GM04503 (cell line): ENCODE data around the gene MYMX.

Experiments
- DNase-seq: peaks from one replicate; pipeline ENCODE4 v3.0.0-alpha.2; 2012; ENCODE audit warnings: low read depth

MYMX gene

GRCh38 chr6:44232676-44233566 is 16.2 kb downstream of the MYMX start:
- no peak for DNase-seq

GRCh38 chr6:44233567-44234100 is 16.9 kb downstream of the MYMX start:
- no peak for DNase-seq

GRCh38 chr6:44234101-44235025 is 17.6 kb downstream of the MYMX start:
- peak; percentile 38 for DNase-seq

GRCh38 chr6:44235269-44235668 is 18.5 kb downstream of the MYMX start:
- DNase-seq, result no peak

DNA sequence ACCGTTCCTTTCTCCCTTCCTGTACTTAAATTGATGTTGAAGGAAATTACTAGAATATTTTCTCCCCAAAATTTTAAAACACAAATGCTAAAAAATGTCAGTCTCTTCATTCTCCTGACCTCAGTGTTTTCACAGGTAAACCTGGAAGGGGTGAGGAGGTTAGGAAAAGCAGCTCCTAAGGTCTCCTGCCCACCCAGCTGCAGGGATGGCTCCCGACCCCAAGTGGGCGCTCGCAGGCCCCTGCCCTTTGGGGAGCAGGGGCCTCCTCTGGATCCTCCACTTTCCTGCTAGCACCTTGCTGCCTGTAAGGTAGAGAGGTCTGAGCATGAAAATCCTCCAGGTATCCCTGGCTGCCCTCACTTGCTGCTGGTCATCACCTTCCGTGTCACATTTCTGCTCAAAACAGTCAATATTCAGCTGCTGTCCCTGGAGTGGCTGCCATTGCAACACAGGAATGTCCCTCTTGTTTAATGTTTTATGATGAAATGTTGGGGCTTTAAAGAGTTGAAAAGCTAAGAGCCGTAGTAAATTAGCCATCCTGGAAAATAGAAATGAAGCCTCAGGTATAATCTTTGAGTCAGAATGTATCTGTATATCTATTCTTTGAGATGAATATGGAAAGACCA is 19.3 kb downstream of the MYMX start:
- no peak for DNase-seq

DNA sequence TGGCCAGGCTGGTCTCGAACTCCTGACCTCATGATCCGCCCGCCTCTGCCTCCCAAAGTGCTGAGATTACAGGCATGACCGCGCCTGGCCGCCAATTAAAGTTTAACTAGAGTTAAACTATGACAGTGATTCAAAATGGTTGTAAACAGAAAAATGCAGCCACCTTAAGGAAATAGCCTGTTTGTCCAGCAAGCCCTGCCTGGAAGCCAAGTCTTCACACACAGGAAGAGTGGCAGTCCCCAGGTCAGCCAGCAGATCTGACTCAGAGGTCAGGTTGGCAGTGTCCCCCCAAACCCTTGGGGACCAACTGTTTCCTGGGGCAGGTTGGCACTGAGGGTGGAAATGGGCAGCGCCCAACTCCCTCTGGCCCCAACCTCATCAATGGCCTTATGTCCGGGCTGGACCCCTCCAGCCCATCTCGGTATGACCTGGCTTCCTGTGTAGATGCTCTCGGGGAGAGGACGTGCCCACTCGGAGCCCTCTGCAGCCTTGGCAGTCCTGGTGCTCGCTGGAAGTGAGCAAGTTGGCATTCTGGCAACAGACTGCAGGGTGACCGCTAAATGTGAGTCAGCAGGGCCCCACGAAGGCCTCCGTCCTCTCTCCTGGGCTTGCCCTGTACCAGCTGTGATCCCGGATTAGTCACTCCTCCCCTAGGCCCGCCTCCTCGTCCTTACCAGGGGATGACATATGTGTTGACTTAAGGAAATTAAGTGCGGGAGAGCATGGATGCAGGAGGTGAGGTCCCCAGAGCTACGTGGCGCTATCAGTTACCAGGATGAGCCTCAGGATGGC is 20.5 kb downstream of the MYMX start:
- peak; percentile 87 for DNase-seq

- DNase-seq, result no peak
Observed at GRCh38 chr6:44237813-44238433, 21.2 kb downstream of the MYMX start.

GRCh38 chr6:44238687-44239350 is 22.1 kb downstream of the MYMX start:
- DNase-seq, result no peak

GRCh38 chr6:44243345-44243744 is 26.6 kb downstream of the MYMX start:
- no peak for DNase-seq

DNA sequence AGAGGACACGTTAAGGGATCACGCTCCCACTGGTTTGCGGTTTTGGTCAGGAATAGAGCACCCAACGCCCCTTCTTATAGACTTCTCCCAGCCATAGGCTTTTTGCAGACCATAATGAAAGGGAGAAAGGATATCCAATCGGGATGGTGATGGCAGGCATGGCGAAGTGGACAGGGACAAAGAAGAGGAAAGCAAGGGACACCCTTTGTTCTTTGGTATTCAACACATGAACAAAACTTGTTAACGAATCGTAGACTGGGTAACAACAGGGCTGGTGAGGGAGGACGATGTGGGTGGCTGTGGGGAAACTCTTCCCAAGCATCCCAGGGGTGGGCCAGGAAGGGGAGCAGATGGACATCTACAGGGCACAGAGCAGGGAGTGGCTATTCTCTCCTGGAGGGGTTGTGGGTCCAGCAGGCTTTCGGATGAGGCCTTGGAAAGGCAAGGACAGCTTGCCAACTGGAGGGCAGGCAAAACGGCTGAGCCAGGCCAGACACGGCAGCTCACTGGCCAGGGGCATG is 28.7 kb downstream of the MYMX start:
- no peak for DNase-seq

DNA sequence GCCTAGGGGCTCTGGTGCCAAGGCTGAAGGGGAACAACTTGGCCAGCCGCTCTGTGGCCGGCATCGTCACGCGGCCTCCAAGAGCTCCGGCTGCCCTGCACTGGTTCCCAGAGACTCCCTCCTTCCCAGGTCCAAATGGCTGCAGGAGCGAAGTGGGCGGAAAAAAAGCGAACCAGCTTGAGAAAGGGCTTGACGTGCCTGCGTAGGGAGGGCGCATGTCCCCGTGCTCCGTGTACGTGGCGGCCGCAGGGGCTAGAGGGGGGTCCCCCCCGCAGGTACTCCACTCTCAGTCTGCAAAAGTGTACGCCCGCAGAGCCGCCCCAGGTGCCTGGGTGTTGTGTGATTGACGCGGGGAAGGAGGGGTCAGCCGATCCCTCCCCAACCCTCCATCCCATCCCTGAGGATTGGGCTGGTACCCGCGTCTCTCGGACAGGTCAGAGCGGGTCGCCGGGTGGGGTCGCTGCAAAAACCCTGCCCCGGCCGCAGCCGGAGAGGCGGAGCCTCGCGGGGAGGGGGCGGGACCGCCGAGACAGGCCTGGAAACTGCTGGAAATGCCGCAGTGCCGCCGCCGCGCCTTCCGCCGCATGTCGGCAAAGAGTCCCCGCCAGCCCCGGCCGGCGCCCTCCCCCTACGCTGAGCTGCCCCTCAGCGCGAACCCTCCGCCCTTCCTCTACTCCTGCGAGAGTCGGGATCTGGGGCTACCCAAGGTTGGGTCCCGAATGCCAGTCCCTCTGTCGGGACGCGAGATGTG is 29.4 kb downstream of the MYMX start:
- peak; percentile 27 for DNase-seq

- DNase-seq, result peak; percentile 86
Observed at GRCh38 chr6:44246663-44247337, 30.1 kb downstream of the MYMX start, which contains the start of gene HSP90AB1. HSP90AB1 (plus strand) TSS chr6:44247101; CDS start chr6:44248630, 1,529 bp downstream.

- no peak for DNase-seq
Observed at GRCh38 chr6:44247338-44248302, 30.9 kb downstream of the MYMX start.

DNA sequence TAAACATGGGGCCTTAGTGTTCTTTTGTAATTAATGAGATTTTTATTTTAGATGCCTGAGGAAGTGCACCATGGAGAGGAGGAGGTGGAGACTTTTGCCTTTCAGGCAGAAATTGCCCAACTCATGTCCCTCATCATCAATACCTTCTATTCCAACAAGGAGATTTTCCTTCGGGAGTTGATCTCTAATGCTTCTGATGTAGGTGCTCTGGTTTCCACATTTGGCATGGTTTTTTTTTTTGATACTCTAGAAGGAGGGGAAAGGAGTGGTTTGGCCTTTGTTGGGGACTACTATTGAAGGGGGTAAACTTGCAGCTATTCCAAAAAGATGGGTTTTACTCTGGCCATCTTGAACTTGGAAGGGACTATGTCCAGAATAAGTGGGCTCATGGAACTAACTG is 31.9 kb downstream of the MYMX start:
- no peak for DNase-seq

- no peak for DNase-seq
Observed at GRCh38 chr6:44249082-44249748, 32.5 kb downstream of the MYMX start.

DNA sequence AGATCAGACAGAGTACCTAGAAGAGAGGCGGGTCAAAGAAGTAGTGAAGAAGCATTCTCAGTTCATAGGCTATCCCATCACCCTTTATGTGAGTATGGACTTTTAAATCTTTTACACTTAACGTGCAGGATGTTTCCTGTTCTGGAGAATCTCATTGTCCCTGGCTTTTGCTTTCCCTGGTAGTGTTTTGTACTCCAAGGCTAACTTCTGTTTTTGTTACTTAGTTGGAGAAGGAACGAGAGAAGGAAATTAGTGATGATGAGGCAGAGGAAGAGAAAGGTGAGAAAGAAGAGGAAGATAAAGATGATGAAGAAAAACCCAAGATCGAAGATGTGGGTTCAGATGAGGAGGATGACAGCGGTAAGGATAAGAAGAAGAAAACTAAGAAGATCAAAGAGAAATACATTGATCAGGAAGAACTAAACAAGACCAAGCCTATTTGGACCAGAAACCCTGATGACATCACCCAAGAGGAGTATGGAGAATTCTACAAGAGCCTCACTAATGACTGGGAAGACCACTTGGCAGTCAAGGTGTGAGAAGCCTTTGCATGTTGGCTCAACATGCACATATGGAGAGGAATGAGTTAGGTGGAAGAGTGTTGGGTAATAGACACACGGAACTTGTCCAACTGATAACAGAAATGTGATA is 33.5 kb downstream of the MYMX start:
- no peak for DNase-seq
